OCI-LY1 (cell line): Measurements from ENCODE around the gene THAP2.

Experiments
- H2AFZ ChIP-seq: fragments of 200-600 bp; sonication (generic), shearing (Covaris generic); 2 replicates; pipeline ENCODE4 v1.6.0; 2014; ENCODE audit warnings: antibody characterized with exemption, mild to moderate bottlenecking, low read length
- H3F3A ChIP-seq: fragments of 200-600 bp; sonication (generic), shearing (Covaris generic); 2 replicates; pipeline ENCODE4 v1.6.0; 2014; ENCODE audit warnings: mild to moderate bottlenecking, antibody characterized with exemption, low read length, moderate library complexity; ENCODE audit not compliant: insufficient read depth
- H3K27ac ChIP-seq: fragments of 200-600 bp; sonication (generic); 2 replicates; pipeline ENCODE4 v1.5.1; 2014; ENCODE audit warnings: low read length, mixed run types, mild to moderate bottlenecking, low read depth; ENCODE audit not compliant: poor library complexity, severe bottlenecking
- H3K27me3 ChIP-seq: fragments of 200-600 bp; sonication (generic); 2 replicates; pipeline ENCODE4 v1.6.0; 2014; ENCODE audit warnings: antibody characterized with exemption, mild to moderate bottlenecking, low read length, moderate library complexity; ENCODE audit not compliant: insufficient read depth
- H3K36me3 ChIP-seq: fragments of 200-600 bp; sonication (generic); 2 replicates; pipeline ENCODE4 v1.6.1; 2014; ENCODE audit warnings: mild to moderate bottlenecking, antibody characterized with exemption, low read length, moderate library complexity, mixed read lengths; ENCODE audit not compliant: insufficient read depth
- H3K4me1 ChIP-seq: fragments of 200-600 bp; sonication (generic); 2 replicates; pipeline ENCODE4 v1.5.1; 2014; ENCODE audit warnings: mild to moderate bottlenecking, low read length, moderate library complexity; ENCODE audit not compliant: insufficient read depth, severe bottlenecking
- H3K4me2 ChIP-seq: fragments of 200-600 bp; sonication (generic), shearing (Covaris generic); 2 replicates; pipeline ENCODE4 v1.6.1; 2014; ENCODE audit warnings: low read length
- H3K4me3 ChIP-seq: fragments of 200-600 bp; sonication (generic); 2 replicates; pipeline ENCODE4 v1.5.1; 2014; ENCODE audit warnings: low read length, low read depth, mild to moderate bottlenecking, mixed read lengths; ENCODE audit not compliant: poor library complexity, severe bottlenecking
- H3K79me2 ChIP-seq: fragments of 200-600 bp; shearing (Covaris generic); 2 replicates; pipeline ENCODE4 v1.6.1; 2016; ENCODE audit warnings: mixed run types, low read length, mixed read lengths; ENCODE audit not compliant: insufficient read depth
- H3K9ac ChIP-seq: fragments of 200-600 bp; sonication (generic), shearing (Covaris generic); 2 replicates; pipeline ENCODE4 v1.6.1; 2014; ENCODE audit warnings: mild to moderate bottlenecking, low read length, mixed read lengths
- H3K9me2 ChIP-seq: fragments of 200-600 bp; sonication (generic), shearing (Covaris generic); 2 replicates; pipeline ENCODE4 v1.6.1; 2014; ENCODE audit warnings: low read depth, mild to moderate bottlenecking, low read length, mixed read lengths
- H3K9me3 ChIP-seq: fragments of 200-600 bp; shearing (Covaris generic); 2 replicates; pipeline ENCODE4 v1.6.1; 2014; ENCODE audit warnings: low read length, mixed read lengths
- H4K20me1 ChIP-seq: fragments of 200-600 bp; sonication (generic), shearing (Covaris generic); 2 replicates; pipeline ENCODE4 v1.6.0; 2016; ENCODE audit warnings: mild to moderate bottlenecking, low read length; ENCODE audit not compliant: insufficient read depth
- CTCF ChIP-seq: fragments of 200-600 bp; sonication (generic), shearing (Covaris generic); IDR thresholded peaks from 2 replicates; pipeline ENCODE4 v1.5.1; 2017; ENCODE audit warnings: mild to moderate bottlenecking, antibody characterized with exemption, low read length, moderate library complexity, mixed read lengths
- EZH2 ChIP-seq: fragments of 200-600 bp; sonication (generic), shearing (Covaris generic); IDR thresholded peaks from 2 replicates; pipeline ENCODE4 v1.8.0; 2017; ENCODE audit warnings: borderline replicate concordance, mixed run types, mild to moderate bottlenecking, antibody characterized with exemption, low read length, moderate library complexity, mixed read lengths

The THAP2 gene

GRCh38 chr12:71626098-71626497 lies 38.0 kb upstream of the THAP2 start:
- peaks cover 97% of the 10 kb centered on the region for H3K36me3 ChIP-seq
- no peaks in the 10 kb centered on the region for H4K20me1 ChIP-seq
- H3K9ac ChIP-seq, result no peak overlapping the region
- H3K27me3 ChIP-seq, result no peaks in the 10 kb centered on the region
- no peak overlapping the region for H3K4me3 ChIP-seq
- H2AFZ ChIP-seq, result no peak overlapping the region
- H3K9me3 ChIP-seq, result no peaks in the 10 kb centered on the region
- TF ChIP-seq CTCF (no peak), EZH2 (no peak)
- H3K79me2 ChIP-seq, result no peaks in the 10 kb centered on the region
- peaks cover 9% of the 10 kb centered on the region for H3K4me1 ChIP-seq
- no peaks in the 10 kb centered on the region for H3F3A ChIP-seq
- H3K9me2 ChIP-seq, result no peaks in the 10 kb centered on the region
- H3K27ac ChIP-seq, result no peak overlapping the region
- no peak overlapping the region for H3K4me2 ChIP-seq

GRCh38 chr12:71626768-71627167 lies 37.3 kb upstream of the THAP2 start:
- TF ChIP-seq CTCF (no peak), EZH2 (no peak)
- Histone ChIP-seq H3K9me2 (no peaks in the 10 kb centered on the region), H3K4me2 (no peak overlapping the region), H3K36me3 (peaks cover 97% of the 10 kb centered on the region), H3K9me3 (no peaks in the 10 kb centered on the region), H3K4me1 (peaks cover 9% of the 10 kb centered on the region), H3K27me3 (no peaks in the 10 kb centered on the region), H4K20me1 (no peaks in the 10 kb centered on the region), H3F3A (no peaks in the 10 kb centered on the region), H3K79me2 (no peaks in the 10 kb centered on the region), H3K27ac (no peak overlapping the region), H2AFZ (no peak overlapping the region), H3K4me3 (no peak overlapping the region), H3K9ac (no peak overlapping the region)

- Histone ChIP-seq H2AFZ (no peak overlapping the region), H4K20me1 (no peaks in the 10 kb centered on the region), H3K27ac (no peak overlapping the region), H3K27me3 (no peaks in the 10 kb centered on the region), H3K9me3 (no peaks in the 10 kb centered on the region), H3K36me3 (peaks cover 97% of the 10 kb centered on the region), H3F3A (no peaks in the 10 kb centered on the region), H3K4me1 (peaks cover 9% of the 10 kb centered on the region), H3K79me2 (no peaks in the 10 kb centered on the region), H3K9ac (no peak overlapping the region), H3K9me2 (no peaks in the 10 kb centered on the region), H3K4me3 (no peak overlapping the region), H3K4me2 (no peak overlapping the region)
- TF ChIP-seq EZH2, result no peak
- TF ChIP-seq CTCF, result no peak
These were observed 36.6 kb upstream of the THAP2 start for GRCh38 chr12:71627438-71628002.
